Neural progenitor cell (in vitro differentiated cells): ENCODE data around the gene MAGI3. TPM values are rescaled to one million over a fixed set of nuclear protein-coding genes. Genes with fewer than 3 reads are reported as not detected.
"Not testable (repeated sequence)": the region's sequence is repeated elsewhere in the genome, so short reads cannot be mapped to it uniquely, and the experiment has no call there.

Experiments used
- DNase-seq: peaks from one replicate; pipeline ENCODE4 v3.0.0-alpha.2; 2016; ENCODE audit warnings: low spot score
- H2AFZ ChIP-seq: fragments of 200-600 bp; sonication (generic); replicated peaks from 2 replicates; pipeline ENCODE4 v1.6.1; 2016; ENCODE audit warnings: antibody characterized with exemption
- H3F3A ChIP-seq: fragments of 200-600 bp; sonication (generic); 2 replicates; pipeline ENCODE4 v1.6.1; 2016; ENCODE audit warnings: antibody characterized with exemption, low read depth
- H3K27ac ChIP-seq: fragments of 200-600 bp; sonication (generic); 2 replicates; pipeline ENCODE4 v1.5.1; 2016; ENCODE audit warnings: mild to moderate bottlenecking
- H3K27me3 ChIP-seq: fragments of 200-600 bp; sonication (generic); 2 replicates; pipeline ENCODE4 v1.6.1; 2016; ENCODE audit warnings: mild to moderate bottlenecking, moderate library complexity
- H3K36me3 ChIP-seq: fragments of 200-600 bp; sonication (generic); 2 replicates; pipeline ENCODE4 v1.5.1; 2016
- H3K4me1 ChIP-seq: fragments of 200-600 bp; sonication (generic); 2 replicates; pipeline ENCODE4 v1.6.1; 2016; ENCODE audit warnings: mixed run types
- H3K4me2 ChIP-seq: fragments of 200-600 bp; sonication (generic); 2 replicates; pipeline ENCODE4 v1.6.1; 2016
- H3K4me3 ChIP-seq: fragments of 200-600 bp; sonication (generic); 2 replicates; pipeline ENCODE4 v1.5.1; 2016
- H3K79me2 ChIP-seq: fragments of 200-600 bp; sonication (generic); 2 replicates; pipeline ENCODE4 v1.6.1; 2016; ENCODE audit warnings: low read depth
- H3K9ac ChIP-seq: fragments of 200-600 bp; sonication (generic); 2 replicates; pipeline ENCODE4 v1.6.1; 2016
- H3K9me3 ChIP-seq: fragments of 200-600 bp; sonication (generic); 2 replicates; pipeline ENCODE4 v1.5.1; 2016; ENCODE audit warnings: low read depth
- H4K20me1 ChIP-seq: fragments of 200-600 bp; sonication (generic); 2 replicates; pipeline ENCODE4 v1.6.1; 2016; ENCODE audit warnings: low read depth
- H3K27ac Mint-ChIP-seq: 3 replicates; pipeline ENCODE4 v1.8.0; 2021; ENCODE audit warnings: mixed read lengths
- H3K27me3 Mint-ChIP-seq: 2 replicates; pipeline ENCODE4 v1.8.0; 2022; ENCODE audit warnings: low read depth, mild to moderate bottlenecking, inconsistent platforms, moderate library complexity, mixed read lengths; ENCODE audit not compliant: insufficient read depth
- H3K36me3 Mint-ChIP-seq: 3 replicates; pipeline ENCODE4 v1.8.0; 2021; ENCODE audit warnings: mixed read lengths
- H3K4me1 Mint-ChIP-seq: 3 replicates; pipeline ENCODE4 v1.8.0; 2021; ENCODE audit warnings: mixed read lengths
- H3K4me3 Mint-ChIP-seq: 3 replicates; pipeline ENCODE4 v1.8.0; 2021; ENCODE audit warnings: mild to moderate bottlenecking, moderate library complexity, mixed read lengths
- H3K9me3 Mint-ChIP-seq: 3 replicates; pipeline ENCODE4 v1.8.0; 2020; ENCODE audit warnings: mixed read lengths
- EZH2 ChIP-seq: fragments of 200-600 bp; sonication (generic); IDR thresholded peaks from 2 replicates; pipeline ENCODE4 v1.6.1; 2017; ENCODE audit warnings: antibody characterized with exemption, mild to moderate bottlenecking, moderate library complexity
- EZH2phosphoT487 ChIP-seq: fragments of 200-600 bp; sonication (generic); IDR thresholded peaks from 2 replicates; pipeline ENCODE4 v1.6.1; 2017; ENCODE audit warnings: antibody characterized with exemption
- total RNA-seq: library from RNA; depleted of rRNA; stranded (reverse); fragments of >200 nt; gene quantifications from 2 replicates; pipeline ENCODE4 v1.2.3, GENCODE V29; 2015; ENCODE audit warnings: low replicate concordance
- TF ChIP-seq, protein P1 (sequence below): fragments of 200-600 bp; sonication (generic); IDR thresholded peaks from 2 replicates; pipeline ENCODE4 v1.5.1; 2017; ENCODE audit warnings: antibody characterized with exemption, mild to moderate bottlenecking

MAGI3 gene
- total RNA-seq, 1 donor from 2014 or later, result 26.9 TPM

DNA sequence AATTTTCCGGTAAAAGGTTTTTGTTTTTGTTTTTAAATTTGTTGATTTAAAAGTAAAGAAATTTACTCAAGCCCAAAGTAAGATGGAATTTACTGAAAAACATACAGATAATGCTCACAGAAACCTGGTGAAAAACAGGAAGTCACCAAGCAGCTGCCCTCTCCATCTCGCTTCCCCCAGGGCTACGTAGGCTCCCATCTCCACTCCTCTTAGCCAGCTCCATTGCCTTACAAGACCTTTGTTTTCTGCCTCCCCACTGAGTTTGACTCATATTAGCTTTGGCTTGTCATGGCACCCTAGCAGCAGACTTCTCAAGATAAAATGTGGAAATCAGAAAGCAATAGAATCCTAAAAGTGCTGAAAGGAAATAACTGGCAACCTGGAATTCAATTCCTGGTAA, 311.1 kb downstream of the MAGI3 start:
- Mint-ChIP-seq H3K27me3 (peaks cover 7% of the 10 kb centered on the region), H3K36me3 (peaks cover 41% of the 10 kb centered on the region), H3K27ac (no peak overlapping the region), H3K9me3 (no peaks in the 10 kb centered on the region), H3K4me3 (no peak overlapping the region), H3K4me1 (peaks cover 5% of the 10 kb centered on the region)
- Histone ChIP-seq H3K27ac (no peak overlapping the region), H3K9me3 (no peaks in the 10 kb centered on the region), H3K27me3 (no peaks in the 10 kb centered on the region), H3K4me3 (no peak overlapping the region), H3K4me1 (peaks cover 8% of the 10 kb centered on the region), H3F3A (peaks cover 3% of the 10 kb centered on the region), H3K4me2 (no peak overlapping the region), H3K79me2 (no peaks in the 10 kb centered on the region), H4K20me1 (no peaks in the 10 kb centered on the region), H3K36me3 (peaks cover 18% of the 10 kb centered on the region), H3K9ac (no peak overlapping the region), H2AFZ (no peak overlapping the region)
- TF ChIP-seq EZH2phosphoT487, result no peak
- TF ChIP-seq, protein P1, sequence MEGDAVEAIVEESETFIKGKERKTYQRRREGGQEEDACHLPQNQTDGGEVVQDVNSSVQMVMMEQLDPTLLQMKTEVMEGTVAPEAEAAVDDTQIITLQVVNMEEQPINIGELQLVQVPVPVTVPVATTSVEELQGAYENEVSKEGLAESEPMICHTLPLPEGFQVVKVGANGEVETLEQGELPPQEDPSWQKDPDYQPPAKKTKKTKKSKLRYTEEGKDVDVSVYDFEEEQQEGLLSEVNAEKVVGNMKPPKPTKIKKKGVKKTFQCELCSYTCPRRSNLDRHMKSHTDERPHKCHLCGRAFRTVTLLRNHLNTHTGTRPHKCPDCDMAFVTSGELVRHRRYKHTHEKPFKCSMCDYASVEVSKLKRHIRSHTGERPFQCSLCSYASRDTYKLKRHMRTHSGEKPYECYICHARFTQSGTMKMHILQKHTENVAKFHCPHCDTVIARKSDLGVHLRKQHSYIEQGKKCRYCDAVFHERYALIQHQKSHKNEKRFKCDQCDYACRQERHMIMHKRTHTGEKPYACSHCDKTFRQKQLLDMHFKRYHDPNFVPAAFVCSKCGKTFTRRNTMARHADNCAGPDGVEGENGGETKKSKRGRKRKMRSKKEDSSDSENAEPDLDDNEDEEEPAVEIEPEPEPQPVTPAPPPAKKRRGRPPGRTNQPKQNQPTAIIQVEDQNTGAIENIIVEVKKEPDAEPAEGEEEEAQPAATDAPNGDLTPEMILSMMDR, result no peak
- no peak for TF ChIP-seq EZH2
- DNase-seq, result peak; percentile 29

DNA sequence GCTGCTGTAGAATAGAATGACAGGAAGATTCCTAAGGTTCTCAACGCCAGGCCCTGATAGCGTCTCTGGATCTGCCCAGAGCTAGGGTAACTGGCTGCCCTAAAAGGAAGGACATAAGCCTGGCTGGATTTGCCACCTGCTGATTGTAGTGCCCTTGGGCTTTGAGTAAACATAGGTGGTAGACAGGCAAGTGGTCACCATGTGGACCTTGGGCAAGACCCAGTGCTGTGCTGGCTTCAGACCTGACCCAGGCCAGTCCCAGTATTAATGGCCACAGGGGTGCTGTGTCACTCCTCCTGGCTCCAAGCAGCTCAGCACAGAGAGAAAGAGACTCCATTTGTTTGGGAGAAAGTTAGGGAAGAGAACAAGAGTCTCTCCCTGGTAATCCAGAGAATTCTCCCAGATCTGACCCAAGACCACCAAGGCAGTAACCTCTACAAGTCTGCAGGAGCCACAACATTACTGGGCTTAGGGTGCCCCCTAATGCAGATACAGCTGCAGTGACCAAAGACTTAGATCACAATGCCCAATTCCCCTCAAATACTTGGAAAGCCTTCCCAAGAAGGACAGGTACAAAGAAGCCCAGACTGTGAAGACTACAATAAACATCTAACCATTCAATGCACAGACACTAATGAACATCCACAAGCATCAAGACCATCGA, 324.4 kb downstream of the MAGI3 start:
- no peak overlapping the region for H3K4me3 Mint-ChIP-seq
- no peak for TF ChIP-seq EZH2
- TF ChIP-seq, protein P1, result peak; percentile 42

DNA sequence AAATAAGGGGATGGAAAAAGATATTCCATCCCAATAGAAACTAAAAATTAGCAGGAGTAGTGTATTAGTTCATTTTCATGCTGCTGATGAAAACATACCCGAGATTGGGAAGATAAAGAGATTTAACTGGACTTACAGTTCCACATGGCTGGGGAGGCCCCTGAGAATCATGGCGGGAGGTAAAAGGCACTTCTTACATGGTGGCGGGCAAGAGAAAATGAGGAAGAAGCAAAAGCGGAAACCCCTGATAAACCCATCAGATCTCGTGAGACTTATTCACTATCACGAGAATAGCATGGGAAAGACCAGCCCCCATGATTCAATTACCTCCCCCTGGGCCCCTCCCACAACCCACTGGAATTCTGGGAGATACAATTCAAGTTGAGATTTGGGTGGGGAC, 327.2 kb downstream of the MAGI3 start:
- not testable (repeated sequence) for H3K9ac ChIP-seq, H3K4me1 Mint-ChIP-seq, H3K27me3 ChIP-seq, H3K4me3 ChIP-seq, H3K4me1 ChIP-seq, H2AFZ ChIP-seq, H3F3A ChIP-seq, H3K27ac ChIP-seq, H3K27ac Mint-ChIP-seq, DNase-seq, H3K4me2 ChIP-seq, H3K27me3 Mint-ChIP-seq, H3K4me3 Mint-ChIP-seq, H4K20me1 ChIP-seq
- H3K79me2 ChIP-seq, result peaks cover 17% of the 10 kb centered on the region
- H3K9me3 ChIP-seq, result peaks cover 11% of the 10 kb centered on the region
- H3K9me3 Mint-ChIP-seq, result peaks cover 52% of the 10 kb centered on the region
- peaks cover 71% of the 10 kb centered on the region for H3K36me3 Mint-ChIP-seq
- peaks cover 46% of the 10 kb centered on the region for H3K36me3 ChIP-seq

More for the DNA sequence above, 324.4 kb downstream of the MAGI3 start:
- Histone ChIP-seq H3F3A (no peaks in the 10 kb centered on the region), H3K27me3 (no peaks in the 10 kb centered on the region), H3K4me3 (no peak overlapping the region), H3K79me2 (peaks cover 3% of the 10 kb centered on the region), H3K9ac (no peak overlapping the region), H3K36me3 (peaks cover 27% of the 10 kb centered on the region), H3K27ac (no peak overlapping the region), H3K4me2 (no peak overlapping the region), H3K4me1 (no peaks in the 10 kb centered on the region), H2AFZ (no peak overlapping the region), H3K9me3 (peaks cover 7% of the 10 kb centered on the region), H4K20me1 (no peaks in the 10 kb centered on the region)
- H3K4me1 Mint-ChIP-seq, result no peaks in the 10 kb centered on the region
- peaks cover 30% of the 10 kb centered on the region for H3K9me3 Mint-ChIP-seq
- DNase-seq, result peak; percentile 31
- peaks cover 60% of the 10 kb centered on the region for H3K36me3 Mint-ChIP-seq
- H3K27ac Mint-ChIP-seq, result no peak overlapping the region
- no peaks in the 10 kb centered on the region for H3K27me3 Mint-ChIP-seq

DNA sequence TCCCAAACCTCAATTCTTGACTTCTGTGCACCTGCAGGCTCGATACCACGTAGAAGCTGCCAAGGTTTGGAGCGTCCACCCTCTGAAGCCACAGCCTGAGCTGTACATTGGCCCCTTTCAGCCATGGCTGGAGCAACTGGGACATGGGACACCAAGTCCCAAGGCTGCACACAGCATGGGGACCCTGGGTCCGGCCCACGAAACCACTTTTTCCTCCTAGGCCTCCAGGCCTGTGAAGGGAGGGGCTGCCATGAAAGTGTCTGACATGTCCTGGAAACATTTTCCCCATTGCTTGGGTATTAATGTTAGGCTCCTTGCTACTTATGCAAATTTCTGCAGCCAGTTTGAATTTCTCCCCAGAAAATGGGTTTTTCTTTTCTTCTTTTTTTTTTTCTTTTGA, 328.3 kb downstream of the MAGI3 start:
- H3K4me1 Mint-ChIP-seq, H3K27me3 ChIP-seq, H3K4me3 Mint-ChIP-seq, H3K27ac ChIP-seq, H3K27me3 Mint-ChIP-seq, H3K4me2 ChIP-seq, H3K27ac Mint-ChIP-seq, H3K9ac ChIP-seq, H4K20me1 ChIP-seq, H3K4me3 ChIP-seq, DNase-seq, H3F3A ChIP-seq, H2AFZ ChIP-seq, H3K4me1 ChIP-seq: not testable (repeated sequence)
- Histone ChIP-seq H3K9me3 (peaks cover 11% of the 10 kb centered on the region), H3K79me2 (peaks cover 25% of the 10 kb centered on the region), H3K36me3 (peaks cover 49% of the 10 kb centered on the region)
- Mint-ChIP-seq H3K9me3 (peaks cover 54% of the 10 kb centered on the region), H3K36me3 (peaks cover 76% of the 10 kb centered on the region)
